Endodermal cell (in vitro differentiated cells): ENCODE data around the gene SMIM45.
"Not testable (repeated sequence)": the region's sequence is repeated elsewhere in the genome, so short reads cannot be mapped to it uniquely, and the experiment has no call there.

Experiments
- DNase-seq: peaks from one replicate; pipeline ENCODE4 v3.0.0-alpha.2; 2017
- H3K27ac ChIP-seq: 2 replicates; pipeline ENCODE4 v1.5.1; 2013; ENCODE audit warnings: mild to moderate bottlenecking, low read depth, low read length, moderate library complexity
- H3K27me3 ChIP-seq: 2 replicates; pipeline ENCODE4 v1.6.1; 2013; ENCODE audit warnings: mild to moderate bottlenecking, low read length, moderate library complexity; ENCODE audit not compliant: insufficient read depth, control insufficient read depth, poor library complexity, severe bottlenecking
- H3K36me3 ChIP-seq: 2 replicates; pipeline ENCODE4 v1.7.0; 2013; ENCODE audit warnings: mild to moderate bottlenecking, low read length, moderate library complexity; ENCODE audit not compliant: control insufficient read depth, insufficient read depth
- H3K4me1 ChIP-seq: one replicate; pipeline ENCODE4 v1.7.0; 2013; ENCODE audit warnings: low read length; ENCODE audit not compliant: control insufficient read depth, insufficient read depth
- H3K4me3 ChIP-seq: 2 replicates; pipeline ENCODE4 v1.5.1; 2013; ENCODE audit warnings: mild to moderate bottlenecking, low read length, moderate library complexity
- H3K9ac ChIP-seq: 2 replicates; pipeline ENCODE4 v1.6.1; 2013; ENCODE audit warnings: mild to moderate bottlenecking, low read length, moderate library complexity; ENCODE audit not compliant: poor library complexity, severe bottlenecking; ENCODE audit errors: extremely low read depth
- H3K9me3 ChIP-seq: 2 replicates; pipeline ENCODE4 v1.6.1; 2013; ENCODE audit warnings: mild to moderate bottlenecking, low read length, moderate library complexity; ENCODE audit not compliant: control insufficient read depth
- H3K27ac Mint-ChIP-seq: 2 replicates; pipeline ENCODE4 v1.8.0; 2020; ENCODE audit warnings: mixed read lengths
- H3K27me3 Mint-ChIP-seq: 2 replicates; pipeline ENCODE4 v1.8.0; 2021; ENCODE audit warnings: mild to moderate bottlenecking, mixed read lengths; ENCODE audit not compliant: insufficient read depth
- H3K36me3 Mint-ChIP-seq: 2 replicates; pipeline ENCODE4 v1.8.0; 2020; ENCODE audit warnings: low read depth, mixed read lengths
- H3K4me1 Mint-ChIP-seq: 2 replicates; pipeline ENCODE4 v1.8.0; 2020; ENCODE audit warnings: mixed read lengths
- H3K4me3 Mint-ChIP-seq: 2 replicates; pipeline ENCODE4 v1.8.0; 2020; ENCODE audit warnings: mild to moderate bottlenecking, moderate library complexity, mixed read lengths
- H3K9me3 Mint-ChIP-seq: 2 replicates; pipeline ENCODE4 v1.8.0; 2020; ENCODE audit warnings: mild to moderate bottlenecking, mixed read lengths
- WGBS, 2 experiments: methylation state at CpG; one replicate each; pipeline versions ENCODE4 v1.1.5 to v1.1.7; 2013; ENCODE audit warnings: missing lambda C conversion rate in 2 of 2, mixed read lengths in 1 of 2; ENCODE audit not compliant: insufficient coverage in 1 of 2, insufficient read length in 1 of 2; 5-methylcytosine and 5-hydroxymethylcytosine counted together
- TF ChIP-seq, protein P1 (sequence below): fragments of 200-600 bp; sonication (generic); conservative IDR thresholded peaks from 2 replicates; pipeline ENCODE4 v1.5.0; 2021; ENCODE audit warnings: antibody characterized with exemption, mild to moderate bottlenecking

Gene SMIM45

DNA sequence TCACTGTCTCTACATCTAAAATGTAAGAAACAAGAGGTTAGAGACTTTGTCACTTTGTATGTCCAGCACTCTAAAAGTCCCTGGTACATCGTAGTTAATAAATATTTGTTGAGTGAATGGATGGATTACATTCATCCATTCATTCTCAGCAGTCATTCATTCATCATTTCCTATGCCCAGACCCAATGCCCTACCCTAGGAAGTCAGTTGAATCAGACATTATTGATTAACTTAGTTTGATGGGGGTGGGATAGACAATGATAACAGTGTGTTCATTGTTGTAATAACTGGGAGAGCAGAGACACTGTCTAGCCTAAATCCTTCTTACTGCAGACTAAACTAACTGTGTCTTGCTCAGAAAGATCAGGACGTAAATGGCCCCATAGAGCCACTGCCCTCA lies 3.8 kb upstream of the SMIM45 start:
- H3K4me1 Mint-ChIP-seq: peaks cover 13% of the 10 kb centered on the region
- H3K27me3 Mint-ChIP-seq: peaks cover 2% of the 10 kb centered on the region
- Histone ChIP-seq H3K9me3 (no peaks in the 10 kb centered on the region), H3K36me3 (peaks cover 17% of the 10 kb centered on the region), H3K4me3 (no peak overlapping the region), H3K4me1 (no peaks in the 10 kb centered on the region), H3K27me3 (no peaks in the 10 kb centered on the region), H3K9ac (no peak overlapping the region), H3K27ac (no peak overlapping the region)
- H3K36me3 Mint-ChIP-seq: peaks cover 20% of the 10 kb centered on the region
- no peaks in the 10 kb centered on the region for H3K9me3 Mint-ChIP-seq
- no peak for DNase-seq
- 95 to 100% methylated on average over 1 of the region's 2 CpGs for WGBS, 2 experiments
- H3K27ac Mint-ChIP-seq: no peak overlapping the region
- TF ChIP-seq, protein P1, sequence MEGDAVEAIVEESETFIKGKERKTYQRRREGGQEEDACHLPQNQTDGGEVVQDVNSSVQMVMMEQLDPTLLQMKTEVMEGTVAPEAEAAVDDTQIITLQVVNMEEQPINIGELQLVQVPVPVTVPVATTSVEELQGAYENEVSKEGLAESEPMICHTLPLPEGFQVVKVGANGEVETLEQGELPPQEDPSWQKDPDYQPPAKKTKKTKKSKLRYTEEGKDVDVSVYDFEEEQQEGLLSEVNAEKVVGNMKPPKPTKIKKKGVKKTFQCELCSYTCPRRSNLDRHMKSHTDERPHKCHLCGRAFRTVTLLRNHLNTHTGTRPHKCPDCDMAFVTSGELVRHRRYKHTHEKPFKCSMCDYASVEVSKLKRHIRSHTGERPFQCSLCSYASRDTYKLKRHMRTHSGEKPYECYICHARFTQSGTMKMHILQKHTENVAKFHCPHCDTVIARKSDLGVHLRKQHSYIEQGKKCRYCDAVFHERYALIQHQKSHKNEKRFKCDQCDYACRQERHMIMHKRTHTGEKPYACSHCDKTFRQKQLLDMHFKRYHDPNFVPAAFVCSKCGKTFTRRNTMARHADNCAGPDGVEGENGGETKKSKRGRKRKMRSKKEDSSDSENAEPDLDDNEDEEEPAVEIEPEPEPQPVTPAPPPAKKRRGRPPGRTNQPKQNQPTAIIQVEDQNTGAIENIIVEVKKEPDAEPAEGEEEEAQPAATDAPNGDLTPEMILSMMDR: no peak
- H3K4me3 Mint-ChIP-seq: no peak overlapping the region

DNA sequence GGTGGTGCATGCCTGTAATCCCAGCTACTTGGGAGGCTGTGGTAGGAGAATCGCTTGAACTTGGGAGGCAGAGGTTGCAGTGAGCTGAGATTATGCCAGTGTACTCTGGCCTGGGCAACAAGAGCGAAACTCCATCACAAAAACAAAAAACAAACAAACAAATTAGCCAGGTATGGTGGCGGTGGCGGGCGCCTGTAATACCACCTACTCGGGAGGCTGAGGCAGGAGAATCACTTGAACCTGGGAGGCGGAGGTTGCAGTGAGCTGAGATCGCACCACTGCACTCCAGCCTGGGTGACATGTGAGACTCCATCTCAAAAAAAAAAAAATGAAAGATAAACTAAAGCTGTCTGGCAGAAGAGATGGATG lies 3.0 kb upstream of the SMIM45 start:
- WGBS, 2 experiments: 92 to 94% methylated on average over 6 to 8 of the region's 8 CpGs
- H3K27ac Mint-ChIP-seq, H3K9ac ChIP-seq, H3K9me3 Mint-ChIP-seq, H3K27ac ChIP-seq, H3K9me3 ChIP-seq, H3K27me3 Mint-ChIP-seq, H3K27me3 ChIP-seq, H3K4me3 Mint-ChIP-seq, H3K4me3 ChIP-seq, H3K4me1 ChIP-seq, DNase-seq: not testable (repeated sequence)
- H3K36me3 ChIP-seq: peaks cover 10% of the 10 kb centered on the region
- H3K36me3 Mint-ChIP-seq: peaks cover 13% of the 10 kb centered on the region
- H3K4me1 Mint-ChIP-seq: peaks cover 13% of the 10 kb centered on the region

DNA sequence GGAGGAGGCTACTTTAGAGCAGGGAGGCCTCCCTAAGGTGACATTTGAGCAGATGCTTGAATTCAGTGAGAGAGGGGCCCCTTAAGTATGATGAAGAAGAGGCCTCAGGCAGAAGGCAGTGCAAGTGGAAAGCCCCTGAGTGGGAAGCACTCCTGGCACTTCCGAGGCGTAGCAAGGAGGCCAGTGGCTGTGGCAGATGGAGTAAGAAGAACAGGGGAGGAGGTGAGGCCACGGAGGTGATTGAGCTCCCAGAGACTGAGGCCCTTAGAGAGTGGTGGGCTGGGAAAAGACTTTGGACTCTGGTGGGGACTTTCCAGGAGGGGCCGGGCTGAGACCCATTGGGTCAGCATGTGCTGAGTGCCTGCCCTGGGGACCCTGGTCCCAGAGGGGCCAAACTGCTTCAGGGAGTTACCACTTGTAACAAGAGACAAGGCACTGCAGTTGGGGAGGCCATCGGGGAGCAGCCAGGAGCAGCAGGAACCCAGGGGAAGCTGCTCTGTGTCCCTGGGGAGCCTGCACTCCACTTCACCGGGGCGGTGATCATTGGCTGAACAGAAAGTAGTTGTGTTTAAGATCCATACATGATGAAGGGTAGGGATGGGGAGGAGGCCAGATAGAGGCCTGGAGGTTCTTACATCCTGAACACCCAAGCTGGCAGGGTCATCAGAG lies 2.5 kb upstream of the SMIM45 start:
- 89 to 95% methylated on average over 7 of the region's 7 CpGs for WGBS, 2 experiments
- H3K27me3 Mint-ChIP-seq: peaks cover 2% of the 10 kb centered on the region
- TF ChIP-seq, protein P1: no peak
- H3K27ac ChIP-seq: no peak overlapping the region
- H3K27ac Mint-ChIP-seq: no peak overlapping the region
- no peak for DNase-seq
- H3K27me3 ChIP-seq: no peaks in the 10 kb centered on the region
- H3K9me3 ChIP-seq: no peaks in the 10 kb centered on the region
- no peak overlapping the region for H3K9ac ChIP-seq
- H3K36me3 ChIP-seq: peaks cover 8% of the 10 kb centered on the region
- H3K4me3 Mint-ChIP-seq: no peak overlapping the region
- no peaks in the 10 kb centered on the region for H3K4me1 ChIP-seq
- peaks cover 10% of the 10 kb centered on the region for H3K36me3 Mint-ChIP-seq
- peaks cover 13% of the 10 kb centered on the region for H3K4me1 Mint-ChIP-seq
- no peak overlapping the region for H3K4me3 ChIP-seq
- no peaks in the 10 kb centered on the region for H3K9me3 Mint-ChIP-seq

DNA sequence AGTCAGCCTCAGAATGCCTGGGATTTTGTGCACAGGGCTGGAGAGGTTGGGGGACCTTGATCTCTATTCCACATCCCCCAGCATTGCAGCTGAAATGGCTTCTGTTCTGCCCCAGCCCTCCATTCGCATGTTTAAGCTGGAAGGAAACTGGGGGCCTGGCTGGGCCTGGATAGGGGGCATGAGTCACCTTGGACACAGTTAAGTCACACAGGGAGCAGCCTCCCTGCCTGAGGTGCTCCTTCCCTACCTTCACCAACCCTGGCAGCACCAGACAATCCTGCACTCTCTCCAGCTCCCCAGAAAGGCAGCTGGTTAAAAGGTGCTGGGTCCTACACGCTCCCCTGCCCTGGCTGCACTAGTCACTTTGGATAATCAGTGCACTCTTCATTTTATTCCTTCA lies 763 bp downstream of the SMIM45 start:
- Mint-ChIP-seq H3K4me3 (no peak overlapping the region), H3K27ac (no peak overlapping the region), H3K36me3 (no peaks in the 10 kb centered on the region), H3K27me3 (peaks cover 5% of the 10 kb centered on the region), H3K4me1 (peaks cover 9% of the 10 kb centered on the region), H3K9me3 (peaks cover 1% of the 10 kb centered on the region)
- TF ChIP-seq, protein P1: no peak
- Histone ChIP-seq H3K27me3 (no peaks in the 10 kb centered on the region), H3K36me3 (no peaks in the 10 kb centered on the region), H3K9ac (no peak overlapping the region), H3K4me1 (no peaks in the 10 kb centered on the region), H3K4me3 (no peak overlapping the region), H3K9me3 (no peaks in the 10 kb centered on the region), H3K27ac (no peak overlapping the region)
- no peak for DNase-seq
- 75 to 80% methylated on average over 1 to 2 of the region's 2 CpGs for WGBS, 2 experiments
